MCF 10A (cell line): ENCODE data around the gene PBRM1. TPM values are rescaled to one million over a fixed set of nuclear protein-coding genes. Genes with fewer than 3 reads are reported as not detected.

Source experiments
- BruUV-seq: library from RNA; stranded (reverse); fragments of 400-500 nt; replicated peaks from 2 replicates; lab custom pipeline; 2021; lab: Mats Ljungman, UMichigan
- CTCF ChIA-PET: fragments of 300-600 bp; sonication (Branson Sonifier 250); formaldehyde crosslinking; extraction: SDS; loops from one replicate; lab custom pipeline; 2021; ENCODE audit warnings: antibody characterized with exemption, inconsistent platforms; lab: Yijun Ruan, JAX
- POLR2A ChIA-PET: fragments of 300-600, 350-650 bp; sonication (Branson Sonifier 250); formaldehyde crosslinking; extraction: SDS; loops from one replicate; lab custom pipeline; 2020; ENCODE audit warnings: antibody characterized with exemption, inconsistent platforms; lab: Yijun Ruan, JAX
- DNase-seq: peaks from one replicate; pipeline ENCODE4 v3.0.0-alpha.2; 2018; ENCODE audit not compliant: unreplicated experiment
- H3K27ac Mint-ChIP-seq: one replicate; pipeline ENCODE4 v1.8.0; 2022; ENCODE audit warnings: mild to moderate bottlenecking, low read depth, mixed read lengths; ENCODE audit not compliant: unreplicated experiment
- H3K27me3 Mint-ChIP-seq: one replicate; pipeline ENCODE4 v1.8.0; 2022; ENCODE audit warnings: mixed read lengths; ENCODE audit not compliant: insufficient read depth, unreplicated experiment
- H3K36me3 Mint-ChIP-seq: one replicate; pipeline ENCODE4 v1.8.0; 2022; ENCODE audit warnings: mild to moderate bottlenecking, moderate library complexity, mixed read lengths; ENCODE audit not compliant: insufficient read depth, unreplicated experiment
- H3K4me1 Mint-ChIP-seq: one replicate; pipeline ENCODE4 v1.8.0; 2022; ENCODE audit warnings: mixed read lengths; ENCODE audit not compliant: insufficient read depth, unreplicated experiment
- H3K4me3 Mint-ChIP-seq: one replicate; pipeline ENCODE4 v1.8.0; 2022; ENCODE audit warnings: mild to moderate bottlenecking, moderate library complexity, mixed read lengths; ENCODE audit not compliant: unreplicated experiment
- H3K9me3 Mint-ChIP-seq: one replicate; pipeline ENCODE4 v1.8.0; 2022; ENCODE audit warnings: mixed read lengths; ENCODE audit not compliant: unreplicated experiment
- intact Hi-C: fragments of 100-400 bp; cut with micrococcal nuclease; formaldehyde crosslinking; loops from 2 replicates; pipeline ENCODE4 v1.14.1; 2022
- total RNA-seq: library from RNA; stranded (reverse); gene quantifications from 2 replicates; pipeline ENCODE4 v1.2.3, GENCODE V29; 2022
- TF ChIP-seq, protein P1 (sequence below): fragments of 200-600 bp; IDR thresholded peaks from one replicate; pipeline ENCODE4 v1.8.0; 2022; ENCODE audit warnings: antibody characterized with exemption, mild to moderate bottlenecking; ENCODE audit not compliant: unreplicated experiment

The PBRM1 gene
- total RNA-seq, 1 experiment from 2014 or later: 56.9 TPM

DNA sequence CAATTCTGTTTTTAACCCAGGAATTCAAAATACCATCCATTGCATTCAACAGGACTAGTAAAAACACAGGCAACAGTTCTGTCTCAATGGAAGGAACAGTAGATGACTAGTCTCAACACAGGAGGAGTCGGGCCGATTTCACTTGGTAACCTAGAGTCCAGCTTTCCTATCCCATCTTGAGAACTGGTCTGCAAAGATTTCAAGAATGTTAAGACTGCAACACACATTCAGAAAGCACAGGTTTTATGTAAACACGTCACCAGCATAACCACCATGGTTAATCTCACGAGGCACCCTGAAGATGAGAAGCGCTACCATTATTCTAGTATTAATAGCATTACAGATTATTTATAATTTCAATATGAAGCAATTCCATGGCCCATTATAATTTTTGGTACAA, 127.3 kb downstream of the PBRM1 start:
- POLR2A ChIA-PET: interaction anchor here (0.6 kb wide), 1 partner anchor 22 kb away, joined by 4 read pairs; the partner anchor contains the start of gene UQCC5
- peaks cover 71% of the 10 kb centered on the region for H3K36me3 Mint-ChIP-seq
- BruUV-seq: no TSS peak

DNA sequence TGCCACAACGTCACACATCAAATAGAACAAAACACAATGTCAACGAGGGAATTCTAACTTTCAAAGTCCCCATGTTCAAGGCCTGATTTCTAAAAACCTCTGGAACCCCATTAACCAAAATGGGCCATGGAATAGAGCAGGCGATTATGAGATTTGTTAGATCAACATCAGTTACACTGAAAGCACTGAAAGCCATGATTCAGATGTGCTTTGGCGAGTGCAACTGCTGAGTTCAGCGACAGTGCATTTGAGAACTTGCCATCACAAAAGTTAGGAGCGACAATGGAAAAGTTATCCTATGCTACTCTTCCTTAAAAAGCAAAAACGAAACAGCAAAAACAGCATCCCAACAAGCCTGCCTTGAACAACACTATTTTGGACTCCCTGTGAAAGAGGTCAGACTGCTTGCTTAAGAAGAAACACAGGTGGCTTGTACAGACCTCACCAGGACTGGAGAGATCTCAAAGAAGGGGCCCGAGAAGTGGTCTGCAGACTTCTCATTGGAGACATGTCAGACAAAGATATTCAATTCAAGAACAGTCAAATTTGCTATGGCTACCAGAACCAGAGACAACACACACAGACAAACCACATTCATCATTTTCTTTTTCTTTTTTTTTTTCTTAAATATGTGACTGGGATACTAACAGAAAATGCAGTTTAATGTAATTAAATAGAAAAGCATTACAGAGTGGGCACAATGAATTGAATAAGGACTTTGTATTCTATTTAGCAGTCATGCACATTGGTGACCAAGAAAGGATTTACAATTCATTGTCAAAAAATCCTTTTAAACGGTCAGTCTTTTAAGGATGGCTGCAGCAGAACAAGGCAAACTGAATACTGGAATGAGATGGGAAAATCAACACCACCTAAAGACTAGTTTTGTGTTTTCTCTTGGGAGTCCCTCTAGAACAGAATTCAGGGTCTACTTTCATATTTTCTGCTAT, 128.4 kb downstream of the PBRM1 start:
- no peak overlapping the region for H3K4me3 Mint-ChIP-seq
- peaks cover 63% of the 10 kb centered on the region for H3K36me3 Mint-ChIP-seq
- ChIA-PET CTCF (no interaction called here), POLR2A (no interaction called here)
- no peaks in the 10 kb centered on the region for H3K9me3 Mint-ChIP-seq
- no peak for DNase-seq
- H3K27ac Mint-ChIP-seq: no peak overlapping the region
- H3K4me1 Mint-ChIP-seq: no peaks in the 10 kb centered on the region
- intact Hi-C loops: no loop called here
- TF ChIP-seq, protein P1, sequence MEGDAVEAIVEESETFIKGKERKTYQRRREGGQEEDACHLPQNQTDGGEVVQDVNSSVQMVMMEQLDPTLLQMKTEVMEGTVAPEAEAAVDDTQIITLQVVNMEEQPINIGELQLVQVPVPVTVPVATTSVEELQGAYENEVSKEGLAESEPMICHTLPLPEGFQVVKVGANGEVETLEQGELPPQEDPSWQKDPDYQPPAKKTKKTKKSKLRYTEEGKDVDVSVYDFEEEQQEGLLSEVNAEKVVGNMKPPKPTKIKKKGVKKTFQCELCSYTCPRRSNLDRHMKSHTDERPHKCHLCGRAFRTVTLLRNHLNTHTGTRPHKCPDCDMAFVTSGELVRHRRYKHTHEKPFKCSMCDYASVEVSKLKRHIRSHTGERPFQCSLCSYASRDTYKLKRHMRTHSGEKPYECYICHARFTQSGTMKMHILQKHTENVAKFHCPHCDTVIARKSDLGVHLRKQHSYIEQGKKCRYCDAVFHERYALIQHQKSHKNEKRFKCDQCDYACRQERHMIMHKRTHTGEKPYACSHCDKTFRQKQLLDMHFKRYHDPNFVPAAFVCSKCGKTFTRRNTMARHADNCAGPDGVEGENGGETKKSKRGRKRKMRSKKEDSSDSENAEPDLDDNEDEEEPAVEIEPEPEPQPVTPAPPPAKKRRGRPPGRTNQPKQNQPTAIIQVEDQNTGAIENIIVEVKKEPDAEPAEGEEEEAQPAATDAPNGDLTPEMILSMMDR: no peak
- no TSS peak for BruUV-seq
- H3K27me3 Mint-ChIP-seq: no peaks in the 10 kb centered on the region

More for the DNA sequence above, 127.3 kb downstream of the PBRM1 start:
- intact Hi-C loops: no loop called here
- no peak overlapping the region for H3K27ac Mint-ChIP-seq
- DNase-seq: no peak
- TF ChIP-seq, protein P1: no peak
- H3K27me3 Mint-ChIP-seq: no peaks in the 10 kb centered on the region
- no peaks in the 10 kb centered on the region for H3K9me3 Mint-ChIP-seq
- H3K4me1 Mint-ChIP-seq: no peaks in the 10 kb centered on the region
- H3K4me3 Mint-ChIP-seq: no peak overlapping the region
- CTCF ChIA-PET: no interaction called here

DNA sequence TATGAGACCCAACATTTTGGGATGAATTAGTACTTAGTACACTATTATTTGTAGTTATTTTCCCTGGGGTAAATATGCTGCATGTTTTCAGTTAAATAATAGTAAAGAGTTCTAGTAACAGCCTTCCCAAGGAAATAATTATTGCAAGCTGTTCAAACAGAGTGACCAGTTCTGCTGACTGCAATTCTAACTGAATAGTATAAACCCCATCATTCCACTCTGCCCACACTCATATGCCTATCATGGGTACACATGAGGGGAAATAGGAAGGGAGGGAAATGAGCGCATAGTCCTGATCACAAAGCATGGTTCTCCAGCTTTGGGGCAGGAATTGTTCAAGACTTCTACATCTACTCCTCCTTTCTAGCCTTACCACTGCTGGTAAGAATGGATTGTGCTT, 130.7 kb downstream of the PBRM1 start:
- intact Hi-C loops: no loop called here
- TF ChIP-seq, protein P1: no peak
- no peak for DNase-seq
- H3K27me3 Mint-ChIP-seq: no peaks in the 10 kb centered on the region
- H3K9me3 Mint-ChIP-seq: no peaks in the 10 kb centered on the region
- ChIA-PET CTCF (interaction anchor here (0.6 kb wide), 1 partner anchor 98 kb away, joined by 3 read pairs; no protein-coding TSS in a partner anchor), POLR2A (interaction anchor here (1.3 kb wide), 1 partner anchor 19 kb away, joined by 5 read pairs; the partner anchor contains the start of gene UQCC5)
- peaks cover 62% of the 10 kb centered on the region for H3K36me3 Mint-ChIP-seq
- H3K4me3 Mint-ChIP-seq: no peak overlapping the region
- no TSS peak for BruUV-seq
- H3K27ac Mint-ChIP-seq: no peak overlapping the region
- H3K4me1 Mint-ChIP-seq: no peaks in the 10 kb centered on the region

DNA sequence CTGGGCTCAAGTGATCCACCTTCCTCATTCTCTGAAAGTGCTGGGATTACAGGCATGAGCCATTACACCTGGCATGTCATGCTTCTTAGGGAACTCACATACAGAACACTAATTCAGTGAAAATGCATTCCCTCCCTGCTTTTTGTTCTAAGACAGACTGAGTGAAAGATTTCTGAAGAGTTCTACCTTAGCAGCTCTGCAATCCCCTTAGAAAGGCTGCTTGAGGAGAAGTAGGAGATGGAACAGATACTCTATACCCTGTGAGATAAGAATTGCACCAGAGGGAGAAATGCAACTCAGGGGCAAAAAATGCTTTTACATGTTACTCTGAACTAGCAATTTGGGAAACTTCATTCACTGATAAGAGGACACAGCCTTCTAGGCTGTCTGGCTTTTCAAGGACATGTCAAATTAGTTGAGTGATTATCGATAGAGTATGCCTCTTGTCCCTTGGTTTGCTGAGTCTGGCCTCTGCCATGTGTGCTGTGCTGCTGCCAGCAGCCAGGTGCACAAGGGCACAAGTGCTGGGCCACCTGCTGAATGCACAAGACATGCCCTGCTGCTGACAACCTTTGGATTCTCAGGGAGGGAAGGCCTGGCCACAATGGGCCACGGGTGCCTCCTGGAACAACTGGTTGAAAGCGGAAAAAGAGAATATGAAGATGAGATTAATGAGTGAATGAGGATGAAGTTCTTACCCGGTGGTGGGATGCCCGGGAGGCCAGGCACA, 131.5 kb downstream of the PBRM1 start:
- ChIA-PET CTCF (interaction anchor here (0.7 kb wide), 2 partner anchors 82 to 83 kb away, joined by 3 to 4 read pairs; no protein-coding TSS in a partner anchor), POLR2A (no interaction called here)
- Mint-ChIP-seq H3K4me3 (no peak overlapping the region), H3K36me3 (peaks cover 62% of the 10 kb centered on the region), H3K4me1 (no peaks in the 10 kb centered on the region), H3K27me3 (no peaks in the 10 kb centered on the region), H3K9me3 (no peaks in the 10 kb centered on the region), H3K27ac (no peak overlapping the region)
- DNase-seq: no peak
- BruUV-seq: no TSS peak
- TF ChIP-seq, protein P1: no peak
- intact Hi-C loops: no loop called here
